Measurements from ENCODE around the gene CNTN4. TPM values are rescaled to one million over a fixed set of nuclear protein-coding genes. Genes with fewer than 3 reads are reported as not detected.

The CNTN4 gene
- total RNA-seq, 1 experiment from 2014 or later, result 2.9 TPM

DNA sequence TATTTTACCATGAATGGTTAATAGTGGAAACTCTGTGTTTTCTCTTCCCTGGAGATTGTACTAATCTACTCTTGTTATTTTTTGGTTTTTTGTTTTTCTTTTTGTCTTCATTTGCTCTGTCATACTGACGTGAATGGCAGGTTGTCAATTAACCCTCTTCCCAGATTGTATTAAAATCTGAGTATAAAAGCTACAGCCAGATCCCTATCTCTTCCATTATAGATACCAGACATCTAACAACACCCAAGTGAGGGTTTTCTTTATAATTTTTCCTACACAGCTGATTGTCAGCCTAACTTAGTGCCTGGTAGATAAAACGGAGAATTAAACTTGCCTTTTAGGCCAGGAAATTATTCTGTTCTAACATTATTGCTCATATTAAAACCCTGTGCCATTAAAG is 848.9 kb downstream of the CNTN4 start:
- Mint-ChIP-seq H3K4me3 (ENCODE audit: low read depth, unreplicated experiment) (no peak overlapping the region), H3K9me3 (ENCODE audit: low read depth, unreplicated experiment) (no peaks in the 10 kb centered on the region), H3K36me3 (ENCODE audit: insufficient read depth, unreplicated experiment) (no peaks in the 10 kb centered on the region), H3K27ac (ENCODE audit: unreplicated experiment) (no peak overlapping the region), H3K27me3 (ENCODE audit: unreplicated experiment) (no peaks in the 10 kb centered on the region), H3K4me1 (ENCODE audit: low read depth, unreplicated experiment) (no peaks in the 10 kb centered on the region)
- intact Hi-C loops (cut with micrococcal nuclease; ENCODE audit: unreplicated experiment), result no loop called here
- no peak for DNase-seq
- TF ChIP-seq, protein P1, sequence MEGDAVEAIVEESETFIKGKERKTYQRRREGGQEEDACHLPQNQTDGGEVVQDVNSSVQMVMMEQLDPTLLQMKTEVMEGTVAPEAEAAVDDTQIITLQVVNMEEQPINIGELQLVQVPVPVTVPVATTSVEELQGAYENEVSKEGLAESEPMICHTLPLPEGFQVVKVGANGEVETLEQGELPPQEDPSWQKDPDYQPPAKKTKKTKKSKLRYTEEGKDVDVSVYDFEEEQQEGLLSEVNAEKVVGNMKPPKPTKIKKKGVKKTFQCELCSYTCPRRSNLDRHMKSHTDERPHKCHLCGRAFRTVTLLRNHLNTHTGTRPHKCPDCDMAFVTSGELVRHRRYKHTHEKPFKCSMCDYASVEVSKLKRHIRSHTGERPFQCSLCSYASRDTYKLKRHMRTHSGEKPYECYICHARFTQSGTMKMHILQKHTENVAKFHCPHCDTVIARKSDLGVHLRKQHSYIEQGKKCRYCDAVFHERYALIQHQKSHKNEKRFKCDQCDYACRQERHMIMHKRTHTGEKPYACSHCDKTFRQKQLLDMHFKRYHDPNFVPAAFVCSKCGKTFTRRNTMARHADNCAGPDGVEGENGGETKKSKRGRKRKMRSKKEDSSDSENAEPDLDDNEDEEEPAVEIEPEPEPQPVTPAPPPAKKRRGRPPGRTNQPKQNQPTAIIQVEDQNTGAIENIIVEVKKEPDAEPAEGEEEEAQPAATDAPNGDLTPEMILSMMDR (IDR thresholded peaks at IDR 0.05; ENCODE audit: unreplicated experiment), result no peak
- CTCF ChIA-PET, result no interaction called here
- BruUV-seq (replicated peaks), result no TSS peak

DNA sequence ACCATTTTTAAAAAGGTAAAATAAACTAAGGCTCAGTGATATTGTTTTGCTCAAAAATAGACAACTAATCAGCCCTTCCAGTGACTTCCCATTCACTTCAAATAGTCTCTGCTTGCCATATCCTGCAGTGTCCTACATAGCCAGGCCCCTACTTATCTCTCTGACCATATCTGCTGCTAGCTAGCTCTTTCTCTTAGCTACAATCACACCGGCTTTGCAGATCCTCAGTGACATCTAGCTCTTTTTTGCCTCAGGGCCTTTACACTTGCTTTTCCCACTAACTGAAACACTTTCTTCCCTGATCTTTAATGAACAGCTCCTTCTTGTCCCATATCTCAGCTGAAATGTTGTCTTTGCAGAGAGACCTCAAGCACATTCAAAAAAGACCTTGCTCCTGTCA is 850.2 kb downstream of the CNTN4 start:
- intact Hi-C loops (cut with micrococcal nuclease; ENCODE audit: unreplicated experiment), result no loop called here
- CTCF ChIA-PET, result no interaction called here
- TF ChIP-seq, protein P1 (IDR thresholded peaks at IDR 0.05; ENCODE audit: unreplicated experiment), result no peak
- Mint-ChIP-seq H3K27me3 (ENCODE audit: unreplicated experiment) (no peaks in the 10 kb centered on the region), H3K36me3 (ENCODE audit: insufficient read depth, unreplicated experiment) (no peaks in the 10 kb centered on the region), H3K4me1 (ENCODE audit: low read depth, unreplicated experiment) (no peaks in the 10 kb centered on the region), H3K9me3 (ENCODE audit: low read depth, unreplicated experiment) (no peaks in the 10 kb centered on the region), H3K27ac (ENCODE audit: unreplicated experiment) (no peak overlapping the region), H3K4me3 (ENCODE audit: low read depth, unreplicated experiment) (no peak overlapping the region)
- BruUV-seq (replicated peaks), result no TSS peak
- no peak for DNase-seq

DNA sequence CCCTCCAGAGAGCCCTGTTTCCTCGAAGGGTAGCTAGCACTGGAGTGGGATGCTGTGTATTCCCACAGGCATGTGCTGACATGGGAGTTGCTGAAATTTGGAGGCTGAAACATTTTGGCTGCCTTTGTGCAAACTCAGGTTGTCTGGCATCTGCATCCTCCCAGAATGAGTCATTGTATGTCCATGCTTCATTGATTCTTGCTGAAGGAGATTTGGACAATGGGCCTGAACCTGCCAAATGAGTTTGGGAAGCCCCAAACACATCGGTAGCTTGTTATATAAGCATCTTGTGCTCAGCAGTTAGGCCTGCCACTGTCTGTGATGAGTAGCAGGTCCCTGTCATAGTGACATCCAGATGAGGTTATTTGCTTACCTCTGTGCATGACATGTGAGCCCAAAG is 851.5 kb downstream of the CNTN4 start:
- H3K36me3 Mint-ChIP-seq (ENCODE audit: insufficient read depth, unreplicated experiment), result no peaks in the 10 kb centered on the region
- H3K27ac Mint-ChIP-seq (ENCODE audit: unreplicated experiment), result no peak overlapping the region
- no peaks in the 10 kb centered on the region for H3K27me3 Mint-ChIP-seq (ENCODE audit: unreplicated experiment)
- CTCF ChIA-PET, result no interaction called here
- DNase-seq, result no peak
- no TSS peak for BruUV-seq (replicated peaks)
- H3K9me3 Mint-ChIP-seq (ENCODE audit: low read depth, unreplicated experiment), result no peaks in the 10 kb centered on the region
- H3K4me3 Mint-ChIP-seq (ENCODE audit: low read depth, unreplicated experiment), result no peak overlapping the region
- TF ChIP-seq, protein P1 (IDR thresholded peaks at IDR 0.05; ENCODE audit: unreplicated experiment), result no peak
- intact Hi-C loops (cut with micrococcal nuclease; ENCODE audit: unreplicated experiment), result no loop called here
- H3K4me1 Mint-ChIP-seq (ENCODE audit: low read depth, unreplicated experiment), result no peaks in the 10 kb centered on the region

DNA sequence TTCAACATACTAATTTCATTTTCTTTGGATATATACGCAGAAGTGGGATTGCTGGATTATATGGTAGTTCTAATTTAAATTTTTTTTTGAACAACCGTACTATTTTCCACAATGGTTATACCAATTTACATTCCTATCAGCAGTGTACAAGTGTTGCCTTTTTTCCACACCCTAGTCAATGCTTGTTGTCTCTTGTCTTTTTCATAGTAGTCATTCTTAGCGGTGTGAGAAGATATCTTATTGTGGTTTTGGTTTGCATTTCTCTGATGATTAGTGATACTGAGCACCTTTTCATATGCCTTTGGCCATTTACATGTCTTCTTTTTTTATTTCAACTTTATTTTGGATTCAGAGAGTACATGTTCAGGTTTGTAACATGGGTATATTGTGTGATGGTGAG is 858.4 kb downstream of the CNTN4 start:
- no peak overlapping the region for H3K4me3 Mint-ChIP-seq (ENCODE audit: low read depth, unreplicated experiment)
- H3K36me3 Mint-ChIP-seq (ENCODE audit: insufficient read depth, unreplicated experiment), result no peaks in the 10 kb centered on the region
- H3K27ac Mint-ChIP-seq (ENCODE audit: unreplicated experiment), result no peak overlapping the region
- no TSS peak for BruUV-seq (replicated peaks)
- TF ChIP-seq, protein P1 (IDR thresholded peaks at IDR 0.05; ENCODE audit: unreplicated experiment), result no peak
- no peaks in the 10 kb centered on the region for H3K4me1 Mint-ChIP-seq (ENCODE audit: low read depth, unreplicated experiment)
- no peak for DNase-seq
- CTCF ChIA-PET, result no interaction called here
- no peaks in the 10 kb centered on the region for H3K9me3 Mint-ChIP-seq (ENCODE audit: low read depth, unreplicated experiment)
- H3K27me3 Mint-ChIP-seq (ENCODE audit: unreplicated experiment), result no peaks in the 10 kb centered on the region
- intact Hi-C loops (cut with micrococcal nuclease; ENCODE audit: unreplicated experiment), result no loop called here
